ENCODE data around the gene TMEM266.

Gene TMEM266

DNA sequence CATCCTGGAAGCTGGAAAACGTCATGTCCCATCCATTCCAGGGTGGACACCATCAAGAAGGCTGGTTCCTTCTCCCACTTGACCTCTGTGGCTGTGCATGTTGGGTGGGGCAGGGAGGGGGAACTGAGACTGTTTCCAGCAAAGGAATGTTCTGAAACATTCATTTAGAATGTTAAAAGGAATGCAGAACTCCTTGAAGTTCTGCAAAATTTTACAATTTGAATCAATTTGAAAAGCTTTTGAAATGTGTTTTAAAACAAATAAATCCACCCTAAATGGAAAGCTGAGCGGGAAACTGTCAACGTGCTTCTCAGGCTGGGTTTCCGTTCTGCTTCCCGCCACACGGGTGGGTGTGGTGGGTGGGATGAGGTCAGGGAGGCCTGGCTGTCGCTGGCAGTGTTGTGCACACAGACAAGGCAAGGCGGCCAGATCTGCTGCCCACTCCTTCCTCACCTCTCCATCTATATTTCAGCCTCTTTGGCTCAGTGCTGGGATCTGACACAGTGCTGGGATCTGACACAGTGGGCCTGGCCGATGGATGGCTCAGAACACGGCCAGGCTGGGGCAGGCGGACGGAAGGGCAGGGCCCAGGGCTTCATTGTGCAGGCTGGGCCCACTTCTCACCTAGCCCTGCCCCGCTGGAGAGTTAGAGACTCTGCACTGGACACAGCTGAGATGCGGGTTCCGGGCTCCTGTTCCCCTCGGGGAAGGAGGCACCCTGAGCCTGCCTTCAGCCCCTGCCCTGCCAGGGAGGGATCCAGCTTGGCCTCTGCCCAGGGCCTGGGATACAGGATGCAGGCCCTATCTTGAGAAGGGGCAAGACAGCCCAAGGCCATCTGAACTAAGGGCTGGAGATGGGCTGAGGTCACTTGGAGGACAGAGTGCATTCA, 110.4 kb downstream of the TMEM266 start:
- TF ChIP-seq, protein P1, sequence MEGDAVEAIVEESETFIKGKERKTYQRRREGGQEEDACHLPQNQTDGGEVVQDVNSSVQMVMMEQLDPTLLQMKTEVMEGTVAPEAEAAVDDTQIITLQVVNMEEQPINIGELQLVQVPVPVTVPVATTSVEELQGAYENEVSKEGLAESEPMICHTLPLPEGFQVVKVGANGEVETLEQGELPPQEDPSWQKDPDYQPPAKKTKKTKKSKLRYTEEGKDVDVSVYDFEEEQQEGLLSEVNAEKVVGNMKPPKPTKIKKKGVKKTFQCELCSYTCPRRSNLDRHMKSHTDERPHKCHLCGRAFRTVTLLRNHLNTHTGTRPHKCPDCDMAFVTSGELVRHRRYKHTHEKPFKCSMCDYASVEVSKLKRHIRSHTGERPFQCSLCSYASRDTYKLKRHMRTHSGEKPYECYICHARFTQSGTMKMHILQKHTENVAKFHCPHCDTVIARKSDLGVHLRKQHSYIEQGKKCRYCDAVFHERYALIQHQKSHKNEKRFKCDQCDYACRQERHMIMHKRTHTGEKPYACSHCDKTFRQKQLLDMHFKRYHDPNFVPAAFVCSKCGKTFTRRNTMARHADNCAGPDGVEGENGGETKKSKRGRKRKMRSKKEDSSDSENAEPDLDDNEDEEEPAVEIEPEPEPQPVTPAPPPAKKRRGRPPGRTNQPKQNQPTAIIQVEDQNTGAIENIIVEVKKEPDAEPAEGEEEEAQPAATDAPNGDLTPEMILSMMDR (IDR thresholded peaks at IDR 0.05), result no peak
- no peak overlapping the region for H3K27ac ChIP-seq
- H3K79me2 ChIP-seq, result no peaks in the 10 kb centered on the region

GRCh38 chr15:76172782-76173181, 113.0 kb downstream of the TMEM266 start:
- H3K4me1 ChIP-seq, result no peaks in the 10 kb centered on the region
- no peaks in the 10 kb centered on the region for H3K27me3 ChIP-seq (ENCODE audit: control insufficient read depth, insufficient read depth, low read length)
- H3K9me3 ChIP-seq (ENCODE audit: control insufficient read depth, low read length), result no peaks in the 10 kb centered on the region
- no peak overlapping the region for H2AFZ ChIP-seq
- no peaks in the 10 kb centered on the region for H3K36me3 ChIP-seq (ENCODE audit: control insufficient read depth, insufficient read depth, low read length)
- TF ChIP-seq, protein P1 (IDR thresholded peaks at IDR 0.05), result no peak
- H3K4me2 ChIP-seq (ENCODE audit: low read length), result no peak overlapping the region
- no peaks in the 10 kb centered on the region for H3K79me2 ChIP-seq
- no peak overlapping the region for H3K4me3 ChIP-seq (ENCODE audit: low read depth, low read length)
- H3K9ac ChIP-seq, result no peak overlapping the region
- H3K27ac ChIP-seq, result no peak overlapping the region

More for the DNA sequence above, 110.4 kb downstream of the TMEM266 start:
- Histone ChIP-seq H3K4me2 (ENCODE audit: low read length) (no peak overlapping the region), H3K4me3 (ENCODE audit: low read depth, low read length) (no peak overlapping the region), H3K9ac (no peak overlapping the region), H2AFZ (no peak overlapping the region), H3K36me3 (ENCODE audit: control insufficient read depth, insufficient read depth, low read length) (no peaks in the 10 kb centered on the region), H3K27me3 (ENCODE audit: control insufficient read depth, insufficient read depth, low read length) (no peaks in the 10 kb centered on the region), H3K4me1 (no peaks in the 10 kb centered on the region), H3K9me3 (ENCODE audit: control insufficient read depth, low read length) (no peaks in the 10 kb centered on the region)

GRCh38 chr15:76173317-76173834, 113.6 kb downstream of the TMEM266 start:
- Histone ChIP-seq H3K27ac (no peak overlapping the region), H3K4me1 (no peaks in the 10 kb centered on the region), H3K4me3 (ENCODE audit: low read depth, low read length) (no peak overlapping the region), H3K36me3 (ENCODE audit: control insufficient read depth, insufficient read depth, low read length) (no peaks in the 10 kb centered on the region), H3K9ac (no peak overlapping the region), H2AFZ (no peak overlapping the region), H3K79me2 (no peaks in the 10 kb centered on the region), H3K9me3 (ENCODE audit: control insufficient read depth, low read length) (no peaks in the 10 kb centered on the region), H3K4me2 (ENCODE audit: low read length) (no peak overlapping the region), H3K27me3 (ENCODE audit: control insufficient read depth, insufficient read depth, low read length) (no peaks in the 10 kb centered on the region)
- TF ChIP-seq, protein P1 (IDR thresholded peaks at IDR 0.05), result no peak

DNA sequence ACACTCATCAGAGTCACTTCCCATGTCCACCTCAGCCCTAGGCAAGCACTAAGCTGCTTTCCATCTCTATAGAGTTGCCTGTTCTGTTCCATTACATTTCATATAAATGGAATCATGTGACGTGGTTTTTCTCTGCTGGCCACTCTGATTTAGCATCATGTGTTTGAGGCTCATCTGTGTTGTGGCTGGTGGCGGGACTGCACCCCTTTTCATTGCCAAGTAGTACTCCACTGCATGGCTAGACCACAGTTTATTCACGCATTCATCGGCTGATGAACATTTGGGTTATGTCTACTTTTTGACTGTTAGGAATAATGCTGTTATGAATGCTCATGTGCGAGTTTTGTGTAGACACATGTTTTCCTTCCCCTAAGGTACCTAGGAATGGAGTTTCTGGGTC, 114.9 kb downstream of the TMEM266 start:
- Histone ChIP-seq H3K4me2 (ENCODE audit: low read length) (no peak overlapping the region), H2AFZ (no peak overlapping the region), H3K36me3 (ENCODE audit: control insufficient read depth, insufficient read depth, low read length) (no peaks in the 10 kb centered on the region), H3K4me1 (no peaks in the 10 kb centered on the region), H3K9ac (no peak overlapping the region), H3K79me2 (no peaks in the 10 kb centered on the region), H3K27ac (no peak overlapping the region), H3K27me3 (ENCODE audit: control insufficient read depth, insufficient read depth, low read length) (no peaks in the 10 kb centered on the region), H3K9me3 (ENCODE audit: control insufficient read depth, low read length) (no peaks in the 10 kb centered on the region), H3K4me3 (ENCODE audit: low read depth, low read length) (no peak overlapping the region)
- TF ChIP-seq, protein P1 (IDR thresholded peaks at IDR 0.05), result no peak
